Liver (tissue), 3 donors: ENCODE results near the gene H1-8.

Experiments
- ATF3 ChIP-seq: IDR thresholded peaks from 2 replicates; pipeline ENCODE4 v1.6.1; 2016; ENCODE audit warnings: antibody characterized with exemption
- CTCF ChIP-seq: fragments of 150-350 bp; IDR thresholded peaks from 2 replicates; pipeline ENCODE4 v1.5.1; 2017; ENCODE audit warnings: improper control_type of control experiment, low read depth, low read length; ENCODE audit not compliant: missing input control
- EGR1 ChIP-seq, 2 donors: IDR thresholded peaks; 2 replicates each; pipeline ENCODE4 v1.6.1; 2016 to 2018; ENCODE audit warnings: antibody characterized with exemption in 2 of 2, low read depth in 2 of 2
- JUND ChIP-seq, 2 donors: IDR thresholded peaks; 2 replicates each; pipeline ENCODE4 v1.6.1; 2016; ENCODE audit warnings: antibody characterized with exemption in 2 of 2
- MAX ChIP-seq: IDR thresholded peaks from 2 replicates; pipeline ENCODE4 v1.6.1; 2016; ENCODE audit warnings: antibody characterized with exemption
- REST ChIP-seq: IDR thresholded peaks from 2 replicates; pipeline ENCODE4 v1.6.1; 2016; ENCODE audit warnings: antibody characterized with exemption, mild to moderate bottlenecking
- SP1 ChIP-seq: IDR thresholded peaks from 2 replicates; pipeline ENCODE4 v1.6.1; 2018; ENCODE audit warnings: antibody characterized with exemption, mild to moderate bottlenecking
- ZBTB33 ChIP-seq: IDR thresholded peaks from 2 replicates; pipeline ENCODE4 v1.6.1; 2016; ENCODE audit warnings: antibody characterized with exemption
- donor health status: healthy.
- donor health status: healthy.

GRCh38 chr3:129564981-129565644 is 22.1 kb downstream of the H1-8 start:
- TF ChIP-seq CTCF: no peak
- TF ChIP-seq ATF3: no peak
- no peak for TF ChIP-seq JUND (IDR thresholded peaks at IDR 0.05)
- TF ChIP-seq SP1: no peak
- TF ChIP-seq MAX: no peak
- no peak for TF ChIP-seq EGR1 (IDR thresholded peaks at IDR 0.05; ENCODE audit: low read depth in 2 of 2)
- no peak for TF ChIP-seq REST
- TF ChIP-seq ZBTB33: no peak
